Dedifferentiated amniotic fluid mesenchymal stem cell (primary cell): ENCODE results near the gene KRTAP9-8.
"Not testable (repeated sequence)": the region's sequence is repeated elsewhere in the genome, so short reads cannot be mapped to it uniquely, and the experiment has no call there.

ENCODE experiments used
- DNase-seq: peaks from one replicate; pipeline ENCODE4 v3.0.0-alpha.2; 2016; ENCODE audit errors: extremely low spot score

The KRTAP9-8 gene, protein sequence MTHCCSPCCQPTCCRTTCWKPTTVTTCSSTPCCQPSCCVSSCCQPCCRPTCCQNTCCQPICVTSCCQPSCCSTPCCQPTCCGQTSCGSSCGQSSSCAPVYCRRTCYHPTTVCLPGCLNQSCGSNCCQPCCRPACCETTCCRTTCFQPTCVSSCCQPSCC

DNA sequence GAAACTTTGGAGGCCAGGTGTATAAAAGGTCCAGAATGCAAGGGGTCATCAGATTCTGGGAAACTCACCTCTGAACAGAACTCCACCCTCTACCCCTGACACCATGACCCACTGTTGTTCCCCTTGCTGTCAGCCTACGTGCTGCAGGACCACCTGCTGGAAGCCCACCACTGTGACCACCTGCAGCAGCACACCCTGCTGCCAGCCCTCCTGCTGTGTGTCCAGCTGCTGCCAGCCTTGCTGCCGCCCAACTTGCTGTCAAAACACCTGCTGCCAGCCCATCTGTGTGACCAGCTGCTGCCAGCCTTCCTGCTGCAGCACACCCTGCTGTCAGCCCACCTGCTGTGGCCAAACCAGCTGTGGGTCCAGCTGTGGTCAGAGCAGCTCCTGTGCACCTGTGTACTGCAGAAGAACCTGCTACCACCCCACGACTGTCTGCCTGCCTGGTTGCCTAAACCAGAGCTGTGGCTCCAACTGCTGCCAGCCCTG, at the start of gene KRTAP9-8:
Gene KRTAP9-8, plus strand, starts transcription at position 51 of the 489 bp plus-strand sequence. Its CDS starts 53 bp downstream, at position 104.
- not testable (repeated sequence) for DNase-seq

DNA sequence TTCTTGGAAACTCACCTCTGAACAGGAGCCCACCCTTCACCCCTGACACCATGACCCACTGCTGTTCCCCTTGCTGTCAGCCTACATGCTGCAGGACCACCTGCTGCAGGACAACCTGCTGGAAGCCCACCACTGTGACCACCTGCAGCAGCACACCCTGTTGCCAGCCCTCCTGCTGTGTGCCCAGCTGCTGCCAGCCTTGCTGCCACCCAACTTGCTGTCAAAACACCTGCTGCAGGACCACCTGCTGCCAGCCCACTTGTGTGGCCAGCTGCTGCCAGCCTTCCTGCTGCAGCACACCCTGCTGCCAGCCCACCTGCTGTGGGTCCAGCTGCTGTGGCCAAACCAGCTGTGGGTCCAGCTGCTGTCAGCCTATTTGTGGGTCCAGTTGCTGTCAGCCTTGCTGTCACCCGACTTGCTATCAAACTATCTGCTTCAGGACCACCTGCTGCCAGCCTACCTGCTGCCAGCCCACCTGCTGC, 47.9 kb upstream of the KRTAP9-8 start, which contains the start of gene KRTAP9-1:
Gene KRTAP9-1, plus strand, starts transcription at position 51 of the 482 bp plus-strand sequence. Its CDS starts 0 bp downstream, at position 51.
- DNase-seq: not testable (repeated sequence)

DNA sequence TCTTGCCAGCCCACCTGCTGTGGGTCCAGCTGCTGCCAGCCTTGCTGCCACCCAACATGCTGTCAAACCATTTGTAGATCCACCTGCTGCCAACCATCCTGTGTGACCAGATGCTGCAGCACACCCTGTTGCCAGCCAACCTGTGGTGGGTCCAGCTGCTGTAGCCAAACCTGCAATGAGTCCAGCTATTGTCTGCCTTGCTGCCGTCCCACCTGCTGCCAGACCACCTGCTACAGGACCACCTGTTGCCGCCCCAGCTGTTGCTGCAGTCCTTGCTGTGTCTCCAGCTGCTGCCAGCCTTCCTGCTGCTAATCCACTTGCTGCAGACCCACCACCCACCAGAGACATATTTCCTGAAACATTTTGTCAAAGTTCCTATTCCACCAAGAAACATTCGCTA, 47.5 kb upstream of the KRTAP9-8 start:
- DNase-seq: no peak

DNA sequence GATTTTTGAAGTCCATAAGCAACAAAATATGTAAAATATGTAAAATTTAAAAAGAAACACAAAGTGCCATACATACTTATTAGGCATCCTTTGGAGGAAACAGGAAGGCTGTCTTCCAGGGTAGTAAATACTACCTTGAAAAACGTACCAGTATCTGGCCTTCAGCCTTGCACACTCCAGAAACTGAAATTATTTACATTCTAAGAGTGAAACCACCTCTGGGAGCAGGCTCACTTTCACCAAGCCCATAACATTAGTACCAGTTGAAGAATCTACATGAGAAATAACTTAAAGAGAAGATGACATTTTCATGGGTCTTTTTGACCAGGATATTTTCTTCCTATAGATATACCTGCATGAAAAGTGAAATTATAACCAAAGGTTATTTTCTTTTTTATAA, 41.7 kb upstream of the KRTAP9-8 start:
- DNase-seq: no peak

DNA sequence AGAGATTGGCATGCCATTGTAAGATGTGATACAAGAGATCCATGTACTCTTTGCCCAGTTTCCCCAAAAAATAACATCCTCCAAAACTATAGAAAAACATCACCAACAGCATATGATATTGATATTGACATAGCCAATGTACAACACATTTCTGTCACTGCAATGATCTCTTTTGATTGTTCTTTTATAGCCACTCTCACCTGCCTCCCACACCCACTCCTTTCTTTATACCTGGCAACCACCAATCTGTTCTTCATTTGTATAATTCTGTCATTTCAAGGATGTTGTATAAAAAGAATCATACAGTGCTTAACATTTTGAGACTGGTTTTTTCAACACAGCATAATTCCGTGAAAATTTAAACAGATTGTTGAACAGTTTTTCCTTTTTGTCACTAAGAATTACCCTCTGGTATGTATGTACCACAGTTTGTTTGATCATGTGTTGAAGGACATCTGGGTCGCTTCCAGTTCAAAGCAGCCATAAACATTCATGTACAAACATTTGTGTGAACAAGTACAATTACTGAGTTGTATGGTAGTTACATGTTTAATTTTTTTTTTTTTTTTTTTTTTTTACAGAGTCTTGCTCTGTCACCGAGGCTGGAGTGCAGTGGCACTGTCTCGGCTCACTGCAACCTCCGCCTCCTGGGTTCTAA, 38.2 kb upstream of the KRTAP9-8 start:
- no peak for DNase-seq

DNA sequence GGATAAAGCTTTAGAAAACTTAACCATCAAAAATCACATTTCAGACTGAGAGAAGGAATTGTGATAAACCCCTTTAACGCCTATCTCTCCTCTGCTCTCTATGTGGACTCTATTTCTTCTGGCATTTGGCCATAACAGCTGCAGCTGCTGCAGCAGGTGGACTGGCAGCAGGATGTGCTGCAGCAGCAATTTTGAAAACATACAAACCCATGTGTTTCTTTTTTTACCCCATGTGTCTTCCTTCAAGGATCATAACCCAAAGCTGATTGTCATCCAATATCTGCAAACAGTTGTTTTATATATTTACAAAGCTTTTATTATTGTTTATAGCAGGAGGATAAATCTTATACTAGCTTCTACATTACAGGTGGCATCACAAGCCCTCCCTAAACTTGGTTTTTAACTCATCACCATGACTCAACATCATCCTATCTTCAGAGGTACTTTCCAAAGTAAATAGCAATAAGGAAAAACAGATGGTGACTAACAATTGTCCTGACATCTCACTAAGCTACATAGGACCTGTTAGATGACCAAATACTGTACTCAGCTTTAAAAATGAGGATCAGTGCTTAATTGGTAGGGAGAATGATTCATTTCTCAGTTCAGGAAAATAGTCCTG, 25.8 kb upstream of the KRTAP9-8 start:
- DNase-seq: no peak

DNA sequence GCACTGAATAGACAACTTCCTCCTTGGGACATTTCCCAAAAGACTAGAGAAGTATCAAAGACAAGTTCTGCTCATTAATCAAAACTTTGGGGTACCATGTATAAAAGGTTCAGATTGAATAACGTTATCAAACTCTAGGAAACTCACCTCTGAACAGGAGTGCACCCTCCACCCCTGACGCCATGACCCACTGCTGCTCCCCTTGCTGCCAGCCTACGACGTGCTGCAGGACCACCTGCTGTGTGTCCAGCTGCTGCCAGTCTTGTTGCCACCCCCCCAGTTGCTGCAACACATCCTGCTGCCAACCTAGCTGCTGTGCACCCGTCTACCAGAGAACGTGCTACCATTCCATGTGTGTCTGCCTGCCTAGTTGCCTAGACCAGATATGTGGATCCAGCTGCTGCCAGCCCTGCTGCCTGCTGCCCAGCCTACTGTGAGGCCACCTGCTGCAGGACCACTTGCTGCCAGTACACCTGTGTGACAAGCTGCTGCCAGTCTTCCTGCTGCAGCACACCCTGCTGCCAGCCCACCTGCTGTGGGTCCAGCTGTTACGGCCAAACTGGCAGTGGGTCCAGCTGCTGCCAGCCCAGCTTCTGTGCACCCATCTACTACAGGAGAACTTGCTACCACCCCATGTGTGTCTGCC, 25.2 kb upstream of the KRTAP9-8 start:
- no peak for DNase-seq

DNA sequence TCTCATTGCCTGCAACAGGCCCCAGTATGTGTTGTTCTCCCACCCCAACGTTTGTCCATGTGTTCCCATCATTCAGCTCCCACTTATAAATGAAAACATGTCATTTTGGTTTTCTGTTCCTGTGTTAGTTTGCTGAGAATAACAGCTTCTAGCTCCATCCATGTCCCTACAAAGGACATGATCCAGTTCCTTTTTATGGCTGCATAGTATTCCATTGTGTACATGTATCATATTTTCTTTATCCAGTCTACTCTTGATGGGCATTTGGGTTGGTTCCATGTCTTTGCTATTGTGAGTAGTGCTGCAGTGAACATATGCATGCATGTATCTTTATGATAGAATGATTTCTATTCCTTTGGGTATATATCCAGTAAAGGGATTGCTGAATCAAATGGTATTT, 22.1 kb upstream of the KRTAP9-8 start:
- no peak for DNase-seq

DNA sequence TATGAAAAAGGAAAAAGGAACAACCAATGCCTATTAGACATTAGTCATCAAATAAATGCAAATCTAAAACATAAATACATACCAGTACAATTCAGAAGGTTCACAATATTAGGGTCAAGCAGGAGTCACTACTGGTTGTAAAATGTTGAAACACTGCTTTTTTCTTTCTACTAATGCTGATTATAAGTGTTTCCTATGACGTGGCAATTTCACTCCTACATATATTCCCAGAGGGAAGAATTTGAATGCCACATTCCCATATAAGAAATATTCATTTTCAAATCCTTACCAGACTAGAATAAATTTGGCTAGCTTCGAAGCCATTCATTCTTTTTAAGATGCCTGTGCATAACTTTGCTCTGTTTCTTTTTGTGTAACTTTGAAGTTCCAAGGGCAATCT, 14.0 kb upstream of the KRTAP9-8 start:
- DNase-seq: peak; percentile 16

DNA sequence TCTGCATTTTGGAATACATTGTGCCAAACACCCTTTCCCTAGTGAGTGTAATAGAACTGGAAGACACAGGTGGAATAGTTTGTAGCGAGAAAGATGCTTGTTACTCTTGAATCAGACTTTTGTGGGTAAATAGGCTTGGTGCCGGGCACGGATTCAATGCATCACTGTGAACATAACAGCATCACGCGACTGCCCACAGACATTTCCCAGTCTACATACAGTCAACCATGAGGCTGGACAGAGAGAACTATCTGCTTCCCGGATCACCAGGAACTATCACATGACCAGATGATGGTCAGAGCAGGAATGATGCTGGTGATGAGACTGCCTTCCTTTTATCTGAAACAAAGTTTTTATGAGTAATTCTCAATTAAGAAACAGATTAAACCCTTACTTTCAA, 11.7 kb upstream of the KRTAP9-8 start:
- DNase-seq: no peak

DNA sequence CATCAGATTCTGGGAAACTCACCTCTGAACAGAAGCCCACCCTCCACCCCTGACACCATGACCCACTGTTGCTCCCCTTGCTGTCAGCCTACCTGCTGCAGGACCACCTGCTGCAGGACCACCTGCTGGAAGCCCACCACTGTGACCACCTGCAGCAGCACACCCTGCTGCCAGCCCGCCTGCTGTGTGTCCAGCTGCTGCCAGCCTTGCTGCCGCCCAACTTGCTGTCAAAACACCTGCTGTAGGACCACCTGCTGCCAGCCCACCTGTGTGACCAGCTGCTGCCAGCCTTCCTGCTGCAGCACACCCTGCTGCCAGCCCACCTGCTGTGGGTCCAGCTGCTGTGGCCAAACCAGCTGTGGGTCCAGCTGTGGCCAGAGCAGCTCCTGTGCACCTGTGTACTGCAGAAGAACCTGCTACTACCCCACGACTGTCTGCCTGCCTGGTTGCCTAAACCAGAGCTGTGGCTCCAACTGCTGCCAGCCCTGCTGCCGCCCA, 11.2 kb upstream of the KRTAP9-8 start, which contains the start of gene KRTAP9-2:
Gene KRTAP9-2, plus strand, starts transcription at position 51 of the 498 bp plus-strand sequence. Its CDS starts 7 bp downstream, at position 58.
- DNase-seq: not testable (repeated sequence)

DNA sequence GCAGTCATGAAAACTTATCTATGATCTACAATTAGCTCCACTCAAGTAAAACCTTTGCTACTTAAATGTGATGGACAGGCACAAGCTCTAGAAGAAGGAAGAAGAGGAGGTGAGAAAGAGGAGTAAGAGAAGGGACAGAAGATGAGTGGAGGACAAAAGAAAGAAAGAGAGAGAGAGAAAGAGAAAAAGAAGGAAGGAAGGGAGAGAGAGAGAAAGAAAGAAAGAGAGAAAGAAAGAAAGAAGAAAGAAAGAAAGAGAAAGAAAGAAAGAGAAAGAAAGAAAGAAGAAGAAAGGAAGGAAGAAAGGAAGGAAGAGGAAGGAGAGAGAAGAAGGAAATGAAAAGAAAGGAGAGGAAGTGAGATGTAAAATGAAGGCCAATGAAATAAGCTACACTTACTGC, 7.7 kb upstream of the KRTAP9-8 start:
- DNase-seq: no peak

DNA sequence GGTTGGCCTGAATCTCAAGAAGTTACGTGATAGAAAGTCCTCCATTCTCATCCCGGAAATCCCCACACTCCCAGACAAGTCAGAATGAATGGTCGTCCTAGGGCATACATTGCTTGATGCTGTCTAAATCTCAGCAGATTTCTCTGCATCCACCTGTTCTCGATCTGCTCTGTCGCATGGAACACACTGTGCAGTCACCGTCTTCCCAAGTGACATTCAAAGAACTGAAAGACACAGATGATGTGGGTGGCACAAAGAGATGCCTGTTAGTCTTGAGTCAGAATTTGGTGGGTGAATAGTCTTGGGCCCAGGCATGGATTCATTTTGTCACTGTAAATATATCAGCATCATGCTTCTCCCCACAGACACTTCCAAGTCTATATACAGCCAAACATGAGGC, 6.1 kb upstream of the KRTAP9-8 start:
- no peak for DNase-seq

DNA sequence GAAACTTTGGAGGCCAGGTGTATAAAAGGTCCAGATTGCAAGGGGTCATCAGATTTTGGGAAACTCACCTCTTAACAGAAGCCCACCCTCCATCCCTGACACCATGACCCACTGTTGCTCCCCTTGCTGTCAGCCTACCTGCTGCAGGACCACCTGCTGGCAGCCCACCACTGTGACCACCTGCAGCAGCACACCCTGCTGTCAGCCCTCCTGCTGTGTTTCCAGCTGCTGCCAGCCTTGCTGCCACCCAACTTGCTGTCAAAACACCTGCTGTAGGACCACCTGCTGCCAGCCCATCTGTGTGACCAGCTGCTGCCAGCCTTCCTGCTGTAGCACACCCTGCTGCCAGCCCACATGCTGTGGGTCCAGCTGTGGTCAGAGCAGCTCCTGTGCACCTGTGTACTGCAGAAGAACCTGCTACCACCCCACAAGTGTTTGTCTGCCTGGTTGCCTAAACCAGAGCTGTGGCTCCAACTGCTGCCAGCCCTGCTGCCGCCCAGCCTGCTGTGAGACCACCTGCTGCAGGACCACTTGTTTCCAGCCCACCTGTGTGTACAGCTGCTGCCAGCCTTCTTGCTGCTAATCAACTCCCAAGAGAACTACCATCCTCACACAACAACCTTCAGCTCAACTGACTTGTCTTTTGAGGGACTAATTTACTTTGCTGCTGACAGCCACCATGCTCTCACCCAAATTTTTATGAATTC, 5.2 kb upstream of the KRTAP9-8 start, which contains the start of gene KRTAP9-3:
Gene KRTAP9-3, plus strand, starts transcription at position 51 of the 707 bp plus-strand sequence. Its CDS starts 53 bp downstream, at position 104.
- DNase-seq: not testable (repeated sequence)

DNA sequence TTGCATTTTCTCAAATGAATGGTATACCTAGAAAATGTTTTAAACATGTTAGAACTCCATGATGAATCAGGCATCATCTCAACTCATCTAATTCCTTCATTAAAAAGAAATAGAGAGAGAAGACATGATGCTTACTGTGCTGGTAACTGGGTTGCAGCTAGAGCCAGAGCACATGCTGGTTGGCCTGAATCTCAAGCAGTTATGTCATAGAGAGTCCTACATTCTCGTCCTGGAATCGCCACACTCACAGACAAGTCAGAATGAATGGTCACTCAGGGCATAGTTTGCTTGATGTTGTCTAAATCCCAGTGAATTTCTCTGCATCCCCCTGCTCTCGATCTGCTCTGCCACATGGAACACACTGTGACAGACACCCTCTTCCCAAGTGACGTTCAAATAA, 683 bp upstream of the KRTAP9-8 start:
- DNase-seq: not testable (repeated sequence)

DNA sequence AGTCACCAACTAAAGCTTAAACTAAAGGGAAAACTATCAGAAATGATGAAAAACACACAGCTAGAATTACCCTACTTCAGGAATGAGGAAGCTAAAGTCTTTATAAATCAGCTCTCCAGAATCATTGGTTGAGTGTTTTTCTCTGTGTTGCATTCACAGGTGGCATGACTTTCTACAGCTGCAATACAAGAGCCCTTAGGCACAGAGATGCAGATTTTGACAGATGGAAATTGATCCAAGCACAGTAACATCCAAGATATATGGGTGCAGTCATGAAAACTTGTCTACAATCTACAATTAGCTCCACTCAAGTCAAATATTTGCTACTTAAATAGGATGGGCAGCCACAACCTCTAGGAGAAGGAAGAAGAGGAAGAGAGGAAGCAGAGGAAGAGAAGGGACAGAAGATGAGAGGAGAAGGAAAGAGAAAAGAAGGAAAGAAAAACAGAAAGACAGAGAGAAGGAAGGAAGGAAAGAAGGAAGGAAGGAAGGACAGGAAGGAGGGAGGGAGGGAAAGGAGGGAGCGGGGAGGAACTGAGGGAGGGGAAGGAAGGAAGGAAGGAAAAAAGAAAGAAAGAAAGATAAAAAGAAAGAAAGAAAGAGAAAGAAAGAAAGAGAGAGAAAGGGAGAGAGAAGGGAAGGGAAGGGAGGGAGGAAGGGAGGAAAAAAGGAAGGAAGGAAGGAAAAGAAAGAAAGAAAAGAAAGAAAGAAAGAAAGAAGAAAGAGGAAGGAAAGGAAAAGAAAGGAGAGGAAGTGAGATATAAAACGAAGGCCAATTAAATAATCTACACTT, 9.4 kb downstream of the KRTAP9-8 start:
- not testable (repeated sequence) for DNase-seq

DNA sequence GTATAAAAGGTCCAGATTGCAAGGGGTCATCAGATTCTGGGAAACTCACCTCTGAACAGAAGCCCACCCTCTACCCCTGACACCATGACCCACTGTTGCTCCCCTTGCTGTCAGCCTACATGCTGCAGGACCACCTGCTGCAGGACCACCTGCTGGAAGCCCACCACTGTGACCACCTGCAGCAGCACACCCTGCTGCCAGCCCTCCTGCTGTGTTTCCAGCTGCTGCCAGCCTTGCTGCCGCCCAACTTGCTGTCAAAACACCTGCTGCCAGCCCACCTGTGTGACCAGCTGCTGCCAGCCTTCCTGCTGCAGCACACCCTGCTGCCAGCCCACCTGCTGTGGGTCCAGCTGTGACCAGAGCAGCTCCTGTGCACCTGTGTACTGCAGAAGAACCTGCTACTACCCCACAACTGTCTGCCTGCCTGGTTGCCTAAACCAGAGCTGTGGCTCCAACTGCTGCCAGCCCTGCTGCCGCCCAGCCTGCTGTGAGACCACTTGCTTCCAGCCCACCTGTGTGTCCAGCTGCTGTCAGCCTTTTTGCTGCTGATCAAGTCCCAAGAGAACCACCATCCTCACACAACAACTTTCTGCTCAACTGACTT, 11.9 kb downstream of the KRTAP9-8 start, which contains the start of gene KRTAP9-4:
Gene KRTAP9-4, plus strand, starts transcription at position 51 of the 604 bp plus-strand sequence. Its CDS starts 34 bp downstream, at position 85.
- DNase-seq: not testable (repeated sequence)

DNA sequence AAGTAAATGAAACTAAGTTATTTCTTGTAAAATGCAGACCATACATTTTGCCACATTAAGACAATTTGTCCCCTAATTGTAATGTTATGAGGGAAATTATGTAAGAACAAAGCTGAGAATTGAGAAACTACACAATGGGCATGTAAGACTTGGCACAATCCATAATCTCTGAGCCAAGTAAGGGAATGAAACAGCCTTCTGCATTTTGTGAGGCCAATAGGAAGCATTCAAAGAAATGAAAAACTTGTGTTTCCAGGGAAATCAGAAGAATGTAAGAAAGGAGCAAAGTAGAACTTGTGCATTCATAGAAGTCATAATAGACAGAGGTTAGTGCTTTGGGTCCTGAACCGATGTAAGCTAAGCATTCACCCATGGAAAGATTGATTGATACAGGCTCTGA, 13.5 kb downstream of the KRTAP9-8 start:
- DNase-seq: no peak

DNA sequence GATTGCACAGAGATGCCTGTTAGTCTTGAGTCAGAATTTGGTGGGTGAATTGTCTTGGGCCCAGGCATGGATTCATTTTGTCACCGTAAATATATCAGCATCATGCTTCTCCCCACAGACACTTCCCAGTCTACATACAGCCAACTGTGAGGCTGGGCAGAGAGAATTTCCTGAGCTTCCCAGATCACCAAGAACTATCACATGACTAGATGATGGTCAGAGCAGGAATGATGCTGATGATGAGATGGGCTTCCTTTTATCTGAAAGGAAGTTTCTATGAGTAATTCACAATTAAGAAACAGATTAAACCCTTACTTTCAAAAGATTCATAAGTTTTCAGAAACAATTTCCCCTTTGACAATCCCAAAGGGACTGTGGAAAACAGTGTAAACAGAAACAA, 17.1 kb downstream of the KRTAP9-8 start:
- no peak for DNase-seq
